Thyroid gland (tissue), 4 donors: ENCODE results near the gene SYT13. TPM values are rescaled to one million over a fixed set of nuclear protein-coding genes. Genes with fewer than 3 reads are reported as not detected.

Experiments
- DNase-seq, 2 donors: peaks; one replicate each; pipeline ENCODE4 v3.0.0-alpha.2; 2019
- H3K27ac ChIP-seq, 3 donors: fragments of 200-600 bp; sonication (generic); 1 replicate in 2 of 3; 2 replicates in 1 of 3; pipeline ENCODE4 v1.5.1; 2016 to 2019; ENCODE audit warnings: mild to moderate bottlenecking in 1 of 3, moderate library complexity in 1 of 3
- H3K27me3 ChIP-seq: fragments of 200-600 bp; sonication (generic); one replicate; pipeline ENCODE4 v1.5.1; 2019
- H3K36me3 ChIP-seq, 2 donors: fragments of 200-600 bp; sonication (generic); one replicate each; pipeline ENCODE4 v1.5.1; 2016 to 2019
- H3K4me1 ChIP-seq, 2 donors: fragments of 200-600 bp; sonication (generic); one replicate each; pipeline ENCODE4 v1.5.1; 2017 to 2019
- H3K4me3 ChIP-seq, 3 donors: fragments of 200-600 bp; sonication (generic); replicated peaks in 1 of 3; 1 replicate in 2 of 3; 2 replicates in 1 of 3; pipeline ENCODE4 v1.5.1; 2016; ENCODE audit warnings: mild to moderate bottlenecking in 1 of 3
- H3K9me3 ChIP-seq: fragments of 200-600 bp; sonication (generic); one replicate; pipeline ENCODE4 v1.5.1; 2017
- POLR2A ChIP-seq, 2 donors: fragments of 450-650 bp; IDR thresholded peaks; one replicate each; pipeline ENCODE4 v1.6.1; 2017; ENCODE audit warnings: antibody characterized with exemption in 2 of 2, mild to moderate bottlenecking in 2 of 2, moderate library complexity in 1 of 2
- WGBS, 2 donors: methylation state at CpG; one replicate each; pipeline ENCODE4 v1.1.5; 2017; 5-methylcytosine and 5-hydroxymethylcytosine counted together
- intact Hi-C: fragments of 100-400 bp; cut with DNase I; formaldehyde crosslinking; loops from one replicate; pipeline ENCODE4 v1.15.1; 2023
- total RNA-seq, 4 donors: library from RNA; depleted of rRNA; stranded (reverse); fragments of >200 nt; gene quantifications; one replicate each; pipeline ENCODE4 v1.2.3, GENCODE V29; 2016
- TF ChIP-seq, protein P1 (sequence below), 6 experiments: fragments of 200-600 bp in 3 of 6; fragments of 450-650 bp in 3 of 6; sonication (generic) in 3 of 6; IDR thresholded peaks; one replicate each; pipeline ENCODE4 v1.5.1; 2016 to 2019; ENCODE audit warnings: antibody characterized with exemption in 6 of 6, mild to moderate bottlenecking in 2 of 6, inconsistent platforms in 1 of 6, moderate library complexity in 1 of 6

Gene SYT13, protein sequence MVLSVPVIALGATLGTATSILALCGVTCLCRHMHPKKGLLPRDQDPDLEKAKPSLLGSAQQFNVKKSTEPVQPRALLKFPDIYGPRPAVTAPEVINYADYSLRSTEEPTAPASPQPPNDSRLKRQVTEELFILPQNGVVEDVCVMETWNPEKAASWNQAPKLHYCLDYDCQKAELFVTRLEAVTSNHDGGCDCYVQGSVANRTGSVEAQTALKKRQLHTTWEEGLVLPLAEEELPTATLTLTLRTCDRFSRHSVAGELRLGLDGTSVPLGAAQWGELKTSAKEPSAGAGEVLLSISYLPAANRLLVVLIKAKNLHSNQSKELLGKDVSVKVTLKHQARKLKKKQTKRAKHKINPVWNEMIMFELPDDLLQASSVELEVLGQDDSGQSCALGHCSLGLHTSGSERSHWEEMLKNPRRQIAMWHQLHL
- total RNA-seq = 10 to 100 TPM in 1 of 4 donors, 1 to 10 TPM in 3; 1.6 to 12.7 (median 4.3) TPM

DNA sequence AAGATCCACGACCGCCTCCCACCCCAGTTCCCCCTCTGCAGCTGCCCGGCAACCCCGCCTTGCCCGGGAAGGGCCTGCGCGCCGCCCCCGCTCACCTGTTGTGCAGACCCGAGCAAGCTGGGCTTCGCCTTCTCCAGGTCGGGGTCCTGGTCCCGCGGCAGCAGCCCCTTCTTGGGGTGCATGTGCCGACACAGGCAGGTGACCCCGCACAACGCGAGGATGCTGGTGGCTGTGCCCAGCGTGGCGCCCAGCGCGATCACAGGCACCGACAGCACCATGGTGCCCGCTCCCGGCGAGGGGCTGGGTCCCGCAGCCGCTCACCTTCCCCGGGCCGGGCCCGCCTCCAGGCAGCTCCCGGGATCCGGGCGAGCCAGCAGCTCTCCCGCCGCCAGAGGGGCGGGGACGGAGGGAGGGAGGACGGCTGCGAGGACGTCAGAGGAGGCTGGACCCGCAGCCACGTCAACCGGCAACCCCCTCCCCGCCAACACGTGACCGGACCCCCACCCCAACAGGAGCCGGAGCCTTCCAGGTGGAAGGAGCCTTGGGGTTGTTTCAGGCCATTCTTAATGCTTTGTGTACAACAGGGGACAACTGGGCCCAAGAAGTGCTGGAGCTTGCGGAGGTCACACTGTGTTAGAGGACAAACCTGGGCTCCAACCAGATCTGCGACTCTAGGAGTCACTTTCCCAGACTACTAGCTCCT lies at the start of gene SYT13:
Gene SYT13, minus strand, starts transcription at position 412 of the 703 bp plus-strand sequence. Its CDS starts 134 bp downstream, at position 278.
- H3K4me3 ChIP-seq = peak within 1 kb of the TSS; percentile 1 to 23 (median 11)
- intact Hi-C loops = no loop called here
- TF ChIP-seq, protein P1, sequence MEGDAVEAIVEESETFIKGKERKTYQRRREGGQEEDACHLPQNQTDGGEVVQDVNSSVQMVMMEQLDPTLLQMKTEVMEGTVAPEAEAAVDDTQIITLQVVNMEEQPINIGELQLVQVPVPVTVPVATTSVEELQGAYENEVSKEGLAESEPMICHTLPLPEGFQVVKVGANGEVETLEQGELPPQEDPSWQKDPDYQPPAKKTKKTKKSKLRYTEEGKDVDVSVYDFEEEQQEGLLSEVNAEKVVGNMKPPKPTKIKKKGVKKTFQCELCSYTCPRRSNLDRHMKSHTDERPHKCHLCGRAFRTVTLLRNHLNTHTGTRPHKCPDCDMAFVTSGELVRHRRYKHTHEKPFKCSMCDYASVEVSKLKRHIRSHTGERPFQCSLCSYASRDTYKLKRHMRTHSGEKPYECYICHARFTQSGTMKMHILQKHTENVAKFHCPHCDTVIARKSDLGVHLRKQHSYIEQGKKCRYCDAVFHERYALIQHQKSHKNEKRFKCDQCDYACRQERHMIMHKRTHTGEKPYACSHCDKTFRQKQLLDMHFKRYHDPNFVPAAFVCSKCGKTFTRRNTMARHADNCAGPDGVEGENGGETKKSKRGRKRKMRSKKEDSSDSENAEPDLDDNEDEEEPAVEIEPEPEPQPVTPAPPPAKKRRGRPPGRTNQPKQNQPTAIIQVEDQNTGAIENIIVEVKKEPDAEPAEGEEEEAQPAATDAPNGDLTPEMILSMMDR (IDR thresholded peaks at IDR 0.05) = no peak
- peak in 1 of 2 donors; percentile 18 for TF ChIP-seq POLR2A (IDR thresholded peaks at IDR 0.05)
- no peak within 1 kb of the TSS for H3K27ac ChIP-seq
- H3K9me3 ChIP-seq = no peaks in the 10 kb centered on the region
- H3K27me3 ChIP-seq = no peaks in the 10 kb centered on the region
- 3 to 7% methylated on average over 13 to 19 of the region's 50 CpGs for WGBS, 2 donors
- peak; percentile 76 to 78 for DNase-seq
- H3K36me3 ChIP-seq = no peaks in the 10 kb centered on the region
- H3K4me1 ChIP-seq = peaks cover 1 to 17% of the 10 kb centered on the region in 2 donors

DNA sequence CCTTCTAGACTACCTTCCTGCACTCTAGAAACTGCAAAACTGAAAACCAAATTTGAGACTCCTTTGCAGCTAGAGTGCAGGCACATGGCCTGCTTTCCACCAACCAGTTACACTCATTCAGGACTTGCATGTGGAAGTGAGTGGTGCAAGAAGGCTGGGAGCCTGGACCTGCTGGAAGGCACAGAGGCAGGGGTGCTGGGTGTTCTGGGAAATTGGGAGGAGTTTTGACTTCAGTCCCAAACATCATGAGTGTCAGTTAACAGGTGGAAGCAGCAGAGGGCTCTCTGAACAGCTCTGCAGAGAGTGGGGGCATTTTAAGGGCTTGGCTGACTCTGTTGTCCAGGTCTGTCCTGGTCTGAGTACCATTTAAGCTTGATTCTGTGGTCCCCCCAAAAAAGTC lies 49.3 kb upstream of the SYT13 start:
- Histone ChIP-seq H3K27ac (no peak overlapping the region), H3K36me3 (no peaks in the 10 kb centered on the region), H3K9me3 (no peaks in the 10 kb centered on the region), H3K4me3 (no peak overlapping the region), H3K4me1 (peaks cover 0 to 18% of the 10 kb centered on the region in 2 donors), H3K27me3 (no peaks in the 10 kb centered on the region)
- TF ChIP-seq, protein P1 (IDR thresholded peaks at IDR 0.05) = no peak
- TF ChIP-seq POLR2A (IDR thresholded peaks at IDR 0.05) = no peak
- intact Hi-C loops = no loop called here
- no peak for DNase-seq

DNA sequence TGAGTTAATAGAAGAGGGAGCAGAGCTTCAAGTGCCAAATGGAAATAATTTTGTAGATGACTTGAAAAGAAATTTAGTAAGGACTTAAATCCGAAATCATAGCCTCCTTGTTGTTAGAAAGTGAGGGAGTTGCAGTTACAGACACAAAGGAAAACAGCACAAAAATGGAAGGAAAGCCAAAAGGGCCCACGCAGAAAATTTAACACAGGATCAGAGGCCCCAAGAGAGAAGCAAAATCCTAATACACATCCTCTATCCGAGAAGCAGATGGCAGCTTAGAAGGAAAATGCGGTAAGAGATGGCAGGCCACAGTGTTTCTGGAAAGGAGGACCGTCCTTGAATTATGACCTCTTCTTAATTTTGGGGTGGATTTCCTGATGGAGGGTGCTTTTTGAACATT lies 48.7 kb upstream of the SYT13 start:
- TF ChIP-seq, protein P1 (IDR thresholded peaks at IDR 0.05) = no peak
- H3K4me1 ChIP-seq = peaks cover 0 to 12% of the 10 kb centered on the region in 2 donors
- H3K4me3 ChIP-seq = no peak overlapping the region
- no peaks in the 10 kb centered on the region for H3K27me3 ChIP-seq
- intact Hi-C loops = loop anchor here (5.0 kb wide), 1 partner anchor 223 kb away; no protein-coding TSS in a partner anchor
- no peak for DNase-seq
- H3K27ac ChIP-seq = no peak overlapping the region
- 79 to 83% methylated on average over 5 of the region's 5 CpGs for WGBS, 2 donors
- H3K36me3 ChIP-seq = no peaks in the 10 kb centered on the region
- H3K9me3 ChIP-seq = no peaks in the 10 kb centered on the region

DNA sequence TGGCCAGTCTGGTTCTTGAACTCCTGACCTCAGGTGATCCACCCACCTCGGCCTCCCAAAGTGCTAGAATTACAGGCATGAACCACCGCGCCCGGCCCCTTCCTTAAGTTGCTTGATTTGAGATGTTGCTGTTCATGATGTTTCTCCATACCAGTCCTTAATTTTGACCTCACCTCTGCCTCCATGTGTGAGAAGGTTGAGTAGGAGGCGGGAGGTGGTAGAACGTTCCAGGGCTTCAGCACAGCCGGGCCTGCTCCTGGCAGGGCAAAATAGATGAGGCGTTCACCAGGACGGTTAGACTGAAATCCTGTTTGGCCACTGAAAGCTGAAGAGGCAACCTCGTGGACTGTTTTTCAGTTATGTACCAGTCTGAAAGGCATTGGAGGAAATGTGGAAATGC lies 48.3 kb upstream of the SYT13 start:
- 90 to 92% methylated on average over 10 of the region's 10 CpGs for WGBS, 2 donors
- no peak overlapping the region for H3K27ac ChIP-seq
- no peak overlapping the region for H3K4me3 ChIP-seq
- no peaks in the 10 kb centered on the region for H3K36me3 ChIP-seq
- H3K9me3 ChIP-seq = no peaks in the 10 kb centered on the region
- TF ChIP-seq POLR2A (IDR thresholded peaks at IDR 0.05) = no peak
- TF ChIP-seq, protein P1 (IDR thresholded peaks at IDR 0.05) = no peak
- no peak for DNase-seq
- peaks cover 0 to 8% of the 10 kb centered on the region in 2 donors for H3K4me1 ChIP-seq
- intact Hi-C loops = loop anchor here (5.0 kb wide), 1 partner anchor 222 kb away; no protein-coding TSS in a partner anchor
- no peaks in the 10 kb centered on the region for H3K27me3 ChIP-seq
